GM21619 (cell line): ENCODE results near the gene ENPP4.
A peak's percentile ranks its signal among the peaks of the same experiment; 100 is the strongest.
"Not testable (repeated sequence)": the region's sequence is repeated elsewhere in the genome, so short reads cannot be mapped to it uniquely, and the experiment has no call there.

Experiments used
- ATAC-seq: cut with Tn5 transposase; IDR thresholded peaks from one replicate; pipeline ENCODE4 v1.9.1; 2021; ENCODE audit not compliant: unreplicated experiment

ENPP4 gene, protein sequence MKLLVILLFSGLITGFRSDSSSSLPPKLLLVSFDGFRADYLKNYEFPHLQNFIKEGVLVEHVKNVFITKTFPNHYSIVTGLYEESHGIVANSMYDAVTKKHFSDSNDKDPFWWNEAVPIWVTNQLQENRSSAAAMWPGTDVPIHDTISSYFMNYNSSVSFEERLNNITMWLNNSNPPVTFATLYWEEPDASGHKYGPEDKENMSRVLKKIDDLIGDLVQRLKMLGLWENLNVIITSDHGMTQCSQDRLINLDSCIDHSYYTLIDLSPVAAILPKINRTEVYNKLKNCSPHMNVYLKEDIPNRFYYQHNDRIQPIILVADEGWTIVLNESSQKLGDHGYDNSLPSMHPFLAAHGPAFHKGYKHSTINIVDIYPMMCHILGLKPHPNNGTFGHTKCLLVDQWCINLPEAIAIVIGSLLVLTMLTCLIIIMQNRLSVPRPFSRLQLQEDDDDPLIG

GRCh38 chr6:46129629-46130511 is at the start of gene ENPP4:
ENPP4 (plus strand) TSS chr6:46129989; CDS start chr6:46139584, 9,595 bp downstream.
- ATAC-seq: peak; percentile 98

DNA sequence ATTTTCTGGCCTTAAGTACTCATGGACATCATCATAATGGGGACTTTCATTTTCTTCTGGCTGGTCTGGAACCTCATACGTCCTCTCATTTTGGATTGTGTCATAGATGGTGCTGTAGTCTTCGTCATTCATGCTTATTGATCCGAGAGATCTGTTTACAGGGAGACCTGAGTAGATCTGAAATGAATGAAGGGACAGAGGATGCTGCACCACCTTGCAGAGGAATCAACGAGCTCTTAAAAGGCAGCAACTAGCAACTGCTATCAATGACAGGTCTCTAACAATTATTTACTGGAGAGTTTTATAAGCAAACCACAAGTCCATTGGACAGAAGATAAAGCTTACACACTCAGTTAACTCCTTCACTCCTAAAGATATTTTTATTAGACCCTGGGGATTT is 49.7 kb upstream of the ENPP4 start:
- ATAC-seq: no peak

DNA sequence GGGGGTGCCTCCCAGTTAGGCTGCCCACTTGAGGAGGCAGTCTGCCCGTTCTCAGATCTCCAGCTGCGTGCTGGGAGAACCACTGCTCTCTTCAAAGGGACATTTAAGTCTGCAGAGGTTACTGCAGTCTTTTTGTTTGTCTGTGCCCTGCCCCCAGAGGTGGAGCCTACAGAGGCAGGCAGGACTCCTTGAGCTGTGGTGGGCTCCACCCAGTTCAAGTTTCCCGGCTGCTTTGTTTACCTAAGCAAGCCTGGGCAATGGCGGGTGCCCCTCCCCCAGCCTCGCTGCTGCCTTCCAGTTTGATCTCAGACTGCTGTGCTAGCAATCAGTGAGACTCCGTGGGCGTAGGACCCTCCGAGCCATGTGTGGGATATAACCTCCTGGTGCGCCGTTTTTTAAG is 44.1 kb upstream of the ENPP4 start:
- not testable (repeated sequence) for ATAC-seq

DNA sequence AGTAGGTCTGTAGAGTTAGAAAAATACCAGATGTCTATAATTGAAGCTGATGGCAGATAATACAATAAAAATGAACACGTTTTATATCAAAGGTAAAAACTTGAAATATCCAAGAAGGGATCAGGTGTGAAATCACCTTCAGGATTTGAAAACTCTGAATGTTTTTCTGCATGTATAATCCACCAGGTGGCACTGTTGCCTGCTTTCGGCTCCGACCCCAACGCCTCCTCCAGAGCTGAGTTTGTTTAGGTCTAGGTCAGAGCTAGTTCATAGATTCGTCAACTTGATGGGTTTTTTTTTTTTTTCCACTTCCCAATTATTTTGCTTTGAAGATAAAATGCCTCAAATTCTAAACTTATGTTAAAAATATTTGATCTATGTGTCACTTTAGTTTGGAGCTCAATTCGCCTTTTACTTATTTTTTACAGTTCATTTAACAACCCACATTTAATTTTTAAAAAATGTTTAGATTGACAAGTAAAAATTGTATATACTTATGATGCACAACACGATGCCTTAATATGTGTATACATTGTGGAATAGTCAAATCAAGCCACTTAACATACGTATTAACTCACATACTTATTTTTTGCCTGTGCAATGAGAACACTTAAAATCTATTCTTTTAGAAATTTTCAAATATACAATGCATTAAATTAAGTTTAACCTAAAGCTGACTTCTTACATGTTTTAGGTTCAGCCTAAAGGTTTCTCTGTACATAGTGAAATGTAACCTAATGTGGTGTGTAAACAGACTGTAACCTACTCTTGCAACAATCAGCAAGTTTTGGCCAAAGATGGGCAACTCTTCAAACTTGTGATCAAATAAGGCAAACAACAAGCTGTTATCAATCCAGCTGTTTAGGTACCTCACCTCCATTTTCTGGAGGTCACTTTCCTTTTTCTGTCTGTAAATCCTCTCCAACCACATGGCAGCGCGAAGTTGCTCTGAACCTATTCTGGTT is 39.4 kb upstream of the ENPP4 start:
- no peak for ATAC-seq

DNA sequence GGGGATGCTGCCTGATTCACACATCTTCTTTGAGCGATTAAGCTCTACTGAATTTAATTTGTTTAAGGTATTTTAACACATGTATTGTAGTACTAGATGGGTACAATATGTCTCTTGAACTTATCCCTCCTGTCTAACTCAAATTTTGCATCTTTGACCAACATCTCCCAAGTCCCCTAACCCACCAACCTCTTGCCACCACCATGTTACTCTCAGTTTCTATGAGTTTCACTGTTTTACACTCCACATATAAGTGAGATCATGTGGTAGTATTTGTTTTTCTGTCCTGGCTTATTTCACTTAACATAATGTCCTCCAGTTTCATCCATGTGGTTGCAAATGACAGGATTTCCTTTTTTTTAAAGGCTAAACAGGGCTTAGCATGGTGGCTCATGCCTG is 38.7 kb upstream of the ENPP4 start:
- ATAC-seq: no peak

- ATAC-seq: no peak
These were observed 34.5 kb upstream of the ENPP4 start for GRCh38 chr6:46095251-46095650.

- no peak for ATAC-seq
These were observed 32.4 kb upstream of the ENPP4 start for GRCh38 chr6:46097366-46097765.

DNA sequence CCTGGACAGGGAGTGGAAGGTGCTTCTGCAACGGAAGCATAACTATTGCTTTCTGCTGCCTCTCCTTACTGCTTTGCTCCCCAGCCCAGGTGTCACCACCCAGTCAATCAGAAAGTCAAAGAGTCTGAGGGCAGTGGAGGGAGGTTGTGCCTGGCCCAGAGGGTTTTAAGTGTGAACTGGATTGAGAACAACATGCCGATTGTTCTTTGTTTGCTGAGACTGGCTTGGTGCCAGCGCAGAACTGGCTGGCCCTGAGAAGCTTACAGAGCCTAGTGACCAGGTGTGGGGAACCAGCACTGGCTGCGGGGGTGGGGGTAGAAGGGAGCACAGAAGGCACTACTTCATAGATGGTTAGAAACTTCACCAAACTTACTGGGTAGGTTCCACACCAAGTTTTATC is 31.1 kb upstream of the ENPP4 start:
- no peak for ATAC-seq

GRCh38 chr6:46099952-46100351 is 29.8 kb upstream of the ENPP4 start:
- ATAC-seq: no peak

GRCh38 chr6:46102123-46102522 is 27.7 kb upstream of the ENPP4 start:
- no peak for ATAC-seq

DNA sequence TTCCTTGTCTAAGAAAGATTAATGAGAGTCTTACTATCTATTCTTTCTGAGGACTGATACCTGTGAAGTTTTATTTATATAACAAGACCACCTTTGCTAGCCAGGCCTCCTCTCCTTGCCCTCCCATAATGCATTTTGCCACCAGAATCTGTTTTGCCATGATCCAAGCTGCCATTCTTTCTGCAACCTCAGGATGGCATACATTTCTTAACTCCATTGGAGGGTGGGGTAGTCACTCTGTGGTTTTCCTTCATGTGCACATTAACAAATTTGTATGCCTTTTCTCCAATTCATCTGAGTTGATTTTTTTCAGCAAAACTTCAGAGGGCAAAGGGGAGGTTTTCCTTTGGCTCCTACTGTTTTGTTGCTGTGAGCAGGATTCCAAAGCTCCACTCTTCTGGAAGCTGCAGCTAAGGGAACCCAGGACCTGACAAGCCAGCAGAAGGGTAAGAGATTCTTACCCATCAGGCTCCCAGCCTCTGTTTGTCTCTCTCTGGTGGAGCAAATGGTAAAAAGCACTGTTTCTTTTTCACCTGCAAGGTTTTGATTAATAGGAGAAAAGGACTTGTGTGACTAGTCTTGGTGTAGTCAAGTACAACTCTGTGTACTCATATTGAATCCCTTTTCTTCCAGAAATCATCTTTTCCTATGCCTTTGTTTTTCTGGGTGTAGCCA is 26.2 kb upstream of the ENPP4 start:
- no peak for ATAC-seq

GRCh38 chr6:46104209-46104608 is 25.6 kb upstream of the ENPP4 start:
- no peak for ATAC-seq

DNA sequence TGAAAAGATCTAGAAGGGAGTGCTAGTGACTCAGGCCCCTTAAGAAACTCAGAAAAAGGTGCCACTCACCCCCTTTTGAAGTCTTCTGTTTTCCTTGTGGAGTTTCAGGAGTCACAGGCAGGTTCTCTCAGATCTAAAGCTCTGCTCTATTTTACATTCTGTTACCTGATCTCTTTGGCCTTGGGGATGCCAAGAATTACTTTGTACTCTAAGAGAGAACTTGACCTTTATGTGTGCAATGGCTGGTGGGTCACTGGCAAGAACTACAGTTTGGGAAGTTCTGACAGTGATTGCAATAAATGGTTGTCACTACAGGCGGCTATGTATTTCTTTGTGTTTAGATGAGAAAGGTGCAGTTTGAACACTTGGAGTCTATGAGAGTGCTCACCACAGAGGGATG is 24.2 kb upstream of the ENPP4 start:
- no peak for ATAC-seq

DNA sequence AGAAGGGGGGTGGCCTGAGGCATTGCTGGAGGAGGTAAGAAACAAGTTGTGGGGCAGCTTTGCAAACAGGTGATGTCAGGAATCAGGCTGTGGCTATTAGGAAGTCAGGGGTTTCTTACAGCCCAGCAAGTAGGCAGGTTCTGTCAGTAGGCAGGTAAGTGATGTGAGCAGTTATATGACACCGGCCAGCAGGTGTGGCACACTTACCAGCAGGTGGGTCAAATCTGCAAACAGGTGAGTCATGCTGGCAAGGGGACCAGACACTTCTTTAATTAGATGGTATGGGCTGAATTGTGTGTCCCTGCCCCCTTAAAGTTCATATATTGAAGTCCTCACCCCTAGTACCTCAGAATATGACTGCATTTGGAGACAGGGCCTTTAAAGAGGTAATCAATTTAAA is 16.4 kb upstream of the ENPP4 start:
- ATAC-seq: no peak

GRCh38 chr6:46115634-46116033 is 14.2 kb upstream of the ENPP4 start:
- no peak for ATAC-seq

GRCh38 chr6:46116289-46116688 is 13.5 kb upstream of the ENPP4 start:
- ATAC-seq: no peak

GRCh38 chr6:46118157-46118556 is 11.6 kb upstream of the ENPP4 start:
- ATAC-seq: no peak

DNA sequence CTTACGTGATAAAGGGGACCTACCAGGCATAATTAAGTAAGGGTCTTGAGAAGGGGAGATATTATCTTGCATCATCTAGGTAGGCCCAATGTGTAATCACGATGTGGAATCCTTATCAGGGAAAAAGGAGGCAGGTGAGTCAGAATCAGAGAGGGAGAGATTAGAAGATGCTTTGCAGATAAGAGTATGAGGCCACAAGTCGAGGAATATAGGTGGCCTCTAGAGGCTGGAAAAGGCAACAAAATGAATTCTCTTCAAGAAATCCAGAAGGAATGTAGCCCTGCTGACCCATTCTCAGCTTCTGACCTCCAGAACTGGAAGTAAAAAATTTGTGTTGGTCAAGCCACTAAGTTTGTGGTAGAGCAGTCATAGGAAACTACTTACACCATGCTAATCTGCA is 11.0 kb upstream of the ENPP4 start:
- ATAC-seq: no peak

- not testable (repeated sequence) for ATAC-seq
These were observed 10.1 kb upstream of the ENPP4 start for GRCh38 chr6:46119679-46120078.

GRCh38 chr6:46128476-46128875 is 1.3 kb upstream of the ENPP4 start:
- no peak for ATAC-seq
